Measurements from ENCODE around the gene KIRREL3. TPM values are rescaled to one million over a fixed set of nuclear protein-coding genes. Genes with fewer than 3 reads are reported as not detected.
A peak's percentile ranks its signal among the peaks of the same experiment; 100 is the strongest.

The KIRREL3 gene
- total RNA-seq, 1 donor from 2014 or later, result not detected

DNA sequence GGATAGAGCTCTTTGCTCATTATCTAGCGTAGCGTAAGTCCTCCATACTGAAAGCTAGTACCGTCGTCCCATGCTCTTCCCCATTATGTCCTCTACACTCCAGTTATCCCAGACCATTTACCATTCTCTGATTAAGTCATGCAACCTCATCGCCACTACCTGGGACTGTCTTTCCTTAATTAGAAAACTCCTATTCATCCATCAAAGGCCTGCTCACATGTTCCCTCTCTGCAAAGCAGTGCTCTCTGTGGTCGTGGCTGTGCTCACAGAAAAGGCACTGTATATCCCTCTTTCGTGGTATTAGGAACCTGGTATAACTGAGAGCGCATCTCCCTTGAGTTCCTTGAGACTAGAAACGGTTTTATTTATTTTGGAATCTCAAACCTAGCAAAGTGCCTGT lies 253.3 kb downstream of the KIRREL3 start:
- DNase-seq (ENCODE audit: low read depth), result no peak
- Histone ChIP-seq H3K36me3 (ENCODE audit: control insufficient read depth, insufficient read depth, low read length) (no peaks in the 10 kb centered on the region), H3K4me3 (ENCODE audit: low read depth, low read length) (no peak overlapping the region), H3K27me3 (ENCODE audit: control insufficient read depth, insufficient read depth, low read length) (no peaks in the 10 kb centered on the region)
- TF ChIP-seq CTCF (IDR thresholded peaks at IDR 0.05; ENCODE audit: insufficient read depth, low read length, severe bottlenecking), result no peak
- no peak for FAIRE-seq

DNA sequence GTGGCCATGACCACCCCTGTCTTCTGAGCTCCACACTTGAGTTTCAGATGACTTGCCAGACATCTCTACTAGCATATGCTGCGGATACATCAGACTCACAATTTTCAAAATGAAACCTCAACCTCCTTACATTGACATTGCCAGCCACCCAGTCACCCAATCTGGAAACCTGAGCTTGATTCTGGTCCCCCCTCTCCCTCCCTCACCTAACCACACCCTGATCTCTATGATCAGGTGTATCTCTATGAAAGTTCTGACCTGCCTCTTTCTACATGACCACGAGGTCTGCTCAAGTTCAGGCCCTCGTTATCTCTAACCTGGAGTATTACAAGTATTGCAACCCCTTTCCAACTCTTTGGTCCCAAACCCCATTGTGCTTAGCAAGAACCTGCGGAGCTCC lies 254.1 kb downstream of the KIRREL3 start:
- FAIRE-seq (no peak), DNase-seq (ENCODE audit: low read depth) (no peak)
- TF ChIP-seq CTCF (IDR thresholded peaks at IDR 0.05; ENCODE audit: insufficient read depth, low read length, severe bottlenecking), result no peak
- no peaks in the 10 kb centered on the region for H3K27me3 ChIP-seq (ENCODE audit: control insufficient read depth, insufficient read depth, low read length)
- no peaks in the 10 kb centered on the region for H3K36me3 ChIP-seq (ENCODE audit: control insufficient read depth, insufficient read depth, low read length)
- no peak overlapping the region for H3K4me3 ChIP-seq (ENCODE audit: low read depth, low read length)

GRCh38 chr11:126744699-126745098 lies 255.9 kb downstream of the KIRREL3 start:
- FAIRE-seq (peak; percentile 13), DNase-seq (ENCODE audit: low read depth) (no peak)
- TF ChIP-seq CTCF (IDR thresholded peaks at IDR 0.05; ENCODE audit: insufficient read depth, low read length, severe bottlenecking), result no peak
- Histone ChIP-seq H3K36me3 (ENCODE audit: control insufficient read depth, insufficient read depth, low read length) (no peaks in the 10 kb centered on the region), H3K27me3 (ENCODE audit: control insufficient read depth, insufficient read depth, low read length) (no peaks in the 10 kb centered on the region), H3K4me3 (ENCODE audit: low read depth, low read length) (no peak overlapping the region)

GRCh38 chr11:126743628-126744027 lies 256.9 kb downstream of the KIRREL3 start:
- FAIRE-seq, result no peak
- Histone ChIP-seq H3K36me3 (ENCODE audit: control insufficient read depth, insufficient read depth, low read length) (no peaks in the 10 kb centered on the region), H3K4me3 (ENCODE audit: low read depth, low read length) (no peak overlapping the region), H3K27me3 (ENCODE audit: control insufficient read depth, insufficient read depth, low read length) (no peaks in the 10 kb centered on the region)
- no peak for TF ChIP-seq CTCF (IDR thresholded peaks at IDR 0.05; ENCODE audit: insufficient read depth, low read length, severe bottlenecking)
- no peak for DNase-seq (ENCODE audit: low read depth)

GRCh38 chr11:126742582-126742981 lies 258.0 kb downstream of the KIRREL3 start:
- no peak for TF ChIP-seq CTCF (IDR thresholded peaks at IDR 0.05; ENCODE audit: insufficient read depth, low read length, severe bottlenecking)
- no peaks in the 10 kb centered on the region for H3K27me3 ChIP-seq (ENCODE audit: control insufficient read depth, insufficient read depth, low read length)
- H3K36me3 ChIP-seq (ENCODE audit: control insufficient read depth, insufficient read depth, low read length), result no peaks in the 10 kb centered on the region
- no peak for FAIRE-seq
- H3K4me3 ChIP-seq (ENCODE audit: low read depth, low read length), result no peak overlapping the region
- no peak for DNase-seq (ENCODE audit: low read depth)

DNA sequence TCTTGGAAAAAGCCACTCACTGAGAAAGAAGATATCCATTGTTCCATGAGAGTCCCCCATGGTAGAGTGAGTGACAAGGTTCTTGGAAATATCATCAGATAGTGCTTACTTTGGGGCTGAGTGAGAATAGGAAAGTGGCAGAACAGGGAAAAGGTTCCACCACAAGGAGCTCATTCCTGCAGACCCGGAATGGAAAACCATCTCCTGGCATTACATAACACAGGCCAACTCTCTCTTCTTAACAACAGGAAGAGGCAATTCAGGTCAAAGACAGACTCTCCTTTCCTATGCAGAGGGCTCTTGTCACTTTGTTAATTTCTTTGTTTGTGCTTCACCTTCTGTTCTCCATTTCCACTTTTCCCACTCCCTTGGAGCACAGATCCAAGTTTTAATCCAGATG lies 259.7 kb downstream of the KIRREL3 start:
- H3K36me3 ChIP-seq (ENCODE audit: control insufficient read depth, insufficient read depth, low read length), result no peaks in the 10 kb centered on the region
- DNase-seq (ENCODE audit: low read depth) (no peak), FAIRE-seq (no peak)
- TF ChIP-seq CTCF (IDR thresholded peaks at IDR 0.05; ENCODE audit: insufficient read depth, low read length, severe bottlenecking), result no peak
- H3K4me3 ChIP-seq (ENCODE audit: low read depth, low read length), result no peak overlapping the region
- H3K27me3 ChIP-seq (ENCODE audit: control insufficient read depth, insufficient read depth, low read length), result no peaks in the 10 kb centered on the region

Measured in bronchial epithelial cell (primary cell).